IMR-90 (cell line): ENCODE measurements around the gene PATJ. TPM values are rescaled to one million over a fixed set of nuclear protein-coding genes. Genes with fewer than 3 reads are reported as not detected.

Experiments used
- ATAC-seq: fragments of 200-7000 bp; cut with Tn5 transposase; 2 replicates; pipeline ENCODE4 v1.9.1; 2020; ENCODE audit warnings: low read depth, mild to moderate bottlenecking, moderate library complexity
- BruUV-seq: library from RNA; stranded (reverse); fragments of 400-500 nt; replicated peaks from 2 replicates; lab custom pipeline; 2021; lab: Mats Ljungman, UMichigan
- CTCF ChIA-PET: fragments of 300-600 bp; formaldehyde crosslinking; extraction: SDS; loops from one replicate; lab custom pipeline; 2021; ENCODE audit warnings: antibody characterized with exemption; lab: Yijun Ruan, JAX
- POLR2A ChIA-PET: fragments of 300-600 bp; sonication (Branson Sonifier 250); formaldehyde crosslinking; loops from one replicate; lab custom pipeline; 2022; ENCODE audit warnings: antibody characterized with exemption; ENCODE audit not compliant: unreplicated experiment; lab: Charles Lee
- DNase-seq: peaks from one replicate; pipeline ENCODE4 v3.0.0; 2013
- H2AFZ ChIP-seq: replicated peaks from 2 replicates; pipeline ENCODE3; 2013; ENCODE audit warnings: low read length, mild to moderate bottlenecking; ENCODE audit not compliant: poor library complexity
- H2AK5ac ChIP-seq: 2 replicates; pipeline ENCODE4 v1.6.1; 2013; ENCODE audit warnings: low read depth, low read length, inconsistent platforms
- H2AK9ac ChIP-seq: replicated peaks from 2 replicates; pipeline ENCODE3; 2013; ENCODE audit warnings: mild to moderate bottlenecking, low read depth, low read length, moderate library complexity; ENCODE audit not compliant: poor library complexity
- H2BK120ac ChIP-seq: 2 replicates; pipeline ENCODE4 v1.6.1; 2013; ENCODE audit warnings: low read depth, low read length, inconsistent platforms
- H2BK15ac ChIP-seq: 3 replicates; pipeline ENCODE4 v1.6.1; 2013; ENCODE audit warnings: low read depth, low read length, inconsistent platforms
- H2BK20ac ChIP-seq: 2 replicates; pipeline ENCODE4 v1.6.1; 2013; ENCODE audit warnings: low read depth, mild to moderate bottlenecking, inconsistent platforms, low read length, moderate library complexity
- H2BK5ac ChIP-seq: 2 replicates; pipeline ENCODE4 v1.6.1; 2013; ENCODE audit warnings: mild to moderate bottlenecking, low read depth, low read length, inconsistent platforms; ENCODE audit not compliant: poor library complexity, severe bottlenecking
- H3K14ac ChIP-seq: replicated peaks from 2 replicates; pipeline ENCODE4 v1.6.1; 2013; ENCODE audit warnings: low read depth, low read length, inconsistent platforms
- H3K18ac ChIP-seq: 2 replicates; pipeline ENCODE4 v1.6.1; 2013; ENCODE audit warnings: low read depth, low read length, control low read depth
- H3K23ac ChIP-seq: 2 replicates; pipeline ENCODE4 v1.6.1; 2013; ENCODE audit warnings: low read depth, low read length, inconsistent platforms
- H3K27ac ChIP-seq: 2 replicates; pipeline ENCODE4 v1.5.1; 2013; ENCODE audit warnings: mild to moderate bottlenecking, control low read depth, low read length; ENCODE audit not compliant: insufficient read depth
- H3K27me3 ChIP-seq: 2 replicates; pipeline ENCODE4 v1.6.1; 2013; ENCODE audit warnings: low read length; ENCODE audit not compliant: control insufficient read depth, insufficient read depth
- H3K36me3 ChIP-seq: 2 replicates; pipeline ENCODE4 v1.6.1; 2013; ENCODE audit warnings: low read length, mixed read lengths; ENCODE audit not compliant: control insufficient read depth, insufficient read depth
- H3K4ac ChIP-seq: 2 replicates; pipeline ENCODE4 v1.6.1; 2013; ENCODE audit warnings: low read depth, low read length, inconsistent platforms
- H3K4me1 ChIP-seq: 2 replicates; pipeline ENCODE4 v1.6.1; 2013; ENCODE audit warnings: low read length, mixed read lengths; ENCODE audit not compliant: control insufficient read depth, insufficient read depth
- H3K4me2 ChIP-seq: 2 replicates; pipeline ENCODE4 v1.6.1; 2013; ENCODE audit warnings: low read depth, mild to moderate bottlenecking, control low read depth, low read length, moderate library complexity
- H3K4me3 ChIP-seq: 2 replicates; pipeline ENCODE4 v1.5.1; 2013; ENCODE audit warnings: low read depth, mild to moderate bottlenecking, control low read depth, low read length, moderate library complexity; ENCODE audit not compliant: insufficient read depth
- H3K56ac ChIP-seq: 2 replicates; pipeline ENCODE4 v1.6.1; 2013; ENCODE audit warnings: low read length, inconsistent platforms; ENCODE audit not compliant: insufficient read depth; ENCODE audit errors: extremely low read depth
- H3K79me1 ChIP-seq, 2 experiments: 2 replicates each; pipeline ENCODE4 v1.6.1; 2013; ENCODE audit warnings: low read length in 2 of 2, inconsistent platforms in 1 of 2, low read depth in 1 of 2
- H3K9ac ChIP-seq: 2 replicates; pipeline ENCODE4 v1.6.1; 2013; ENCODE audit warnings: low read depth, low read length, control low read depth
- H3K9me1 ChIP-seq: 2 replicates; pipeline ENCODE4 v1.6.1; 2013; ENCODE audit warnings: low read length, inconsistent platforms; ENCODE audit not compliant: insufficient read depth
- H3K9me3 ChIP-seq: 2 replicates; pipeline ENCODE4 v1.6.1; 2013; ENCODE audit warnings: low read length; ENCODE audit not compliant: control insufficient read depth, insufficient read depth
- H4K20me1 ChIP-seq: 2 replicates; pipeline ENCODE4 v1.6.1; 2013; ENCODE audit warnings: low read length, inconsistent platforms; ENCODE audit not compliant: insufficient read depth
- H4K5ac ChIP-seq: 2 replicates; pipeline ENCODE4 v1.6.1; 2013; ENCODE audit warnings: mild to moderate bottlenecking, low read depth, low read length, control low read depth
- H4K8ac ChIP-seq, 2 experiments: 2 replicates each; pipeline ENCODE4 v1.6.1; 2013; ENCODE audit warnings: low read depth in 2 of 2, low read length in 2 of 2, control low read depth in 1 of 2, inconsistent platforms in 1 of 2
- H4K91ac ChIP-seq: 2 replicates; pipeline ENCODE4 v1.6.1; 2013; ENCODE audit warnings: low read depth, low read length, inconsistent platforms; ENCODE audit not compliant: insufficient read depth
- NFE2L2 ChIP-seq: fragments of 150-350 bp; IDR thresholded peaks from 2 replicates; pipeline ENCODE4 v1.6.1; 2016; ENCODE audit warnings: low read depth, mild to moderate bottlenecking, low read length
- SMC3 ChIP-seq: fragments of 150-350 bp; IDR thresholded peaks from 2 replicates; pipeline ENCODE4 v1.6.1; 2016; ENCODE audit warnings: low read depth, mild to moderate bottlenecking, antibody characterized with exemption, low read length, moderate library complexity
- WGBS, 2 experiments: methylation state at CpG; one replicate each; pipeline versions ENCODE4 v1.1.5 to v1.1.7; 2013; ENCODE audit warnings: missing lambda C conversion rate in 2 of 2; ENCODE audit not compliant: insufficient read length in 1 of 2; ENCODE audit errors: extremely low coverage in 2 of 2; 5-methylcytosine and 5-hydroxymethylcytosine counted together
- dilution Hi-C: fragments of 300-500 bp; cut with HindIII; formaldehyde crosslinking; loops from one replicate; pipeline ENCODE4 v1.14.3; 2018; ENCODE audit warnings: low sequenced_read_pairs; ENCODE audit not compliant: unreplicated experiment
- in situ Hi-C: fragments of 300-500 bp; cut with MboI; formaldehyde crosslinking; loops from 3 replicates; pipeline ENCODE4 v1.14.3; 2019; ENCODE audit warnings: low sequenced_read_pairs, inconsistent platforms, mixed read lengths
- intact Hi-C: fragments of 100-400 bp; cut with micrococcal nuclease; formaldehyde crosslinking; loops from 2 replicates; pipeline ENCODE4 v1.10.0; 2022
- polyA plus RNA-seq, 3 experiments: library from polyadenylated mRNA; depleted of rRNA; stranded (reverse); fragments of >200 nt; gene quantifications; 2 replicates each; pipeline ENCODE4 v1.2.3, GENCODE V29; 2012; ENCODE audit warnings: low replicate concordance in 1 of 3
- total RNA-seq: library from RNA; depleted of rRNA; stranded (reverse); fragments of >200 nt; gene quantifications from 2 replicates; pipeline ENCODE4 v1.2.3, GENCODE V29; 2012

PATJ gene
- total and polyA plus RNA-seq, 2 of the 4 experiments (the other 2 are of a cell fraction), result 2.0 to 3.4 TPM

DNA sequence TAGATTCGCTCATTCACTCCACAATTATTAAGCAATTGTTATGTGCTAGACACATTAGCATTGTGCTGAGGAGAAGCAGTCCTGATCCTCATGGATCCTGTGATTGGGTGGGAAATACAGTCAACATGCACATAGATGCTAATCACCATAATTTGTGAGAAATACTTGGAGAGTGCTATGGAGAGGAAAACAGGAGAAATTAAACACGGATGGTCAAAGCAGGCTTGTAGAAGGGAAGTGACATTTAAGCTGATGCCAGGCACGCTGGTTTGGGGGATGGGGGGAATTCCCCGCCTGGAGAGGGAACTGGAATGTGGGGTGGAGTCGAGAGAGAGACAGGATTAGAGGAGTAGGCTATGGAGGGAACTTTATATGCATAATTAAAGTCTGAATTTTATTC, 400.2 kb downstream of the PATJ start:
- no TSS peak for BruUV-seq

More for the DNA sequence above, 400.2 kb downstream of the PATJ start:
- Histone ChIP-seq H3K14ac (no peak overlapping the region), H2BK20ac (no peak overlapping the region), H2AK5ac (no peak overlapping the region), H2BK120ac (no peak overlapping the region), H3K27me3 (no peaks in the 10 kb centered on the region), H2AK9ac (no peak overlapping the region), H3K9ac (no peak overlapping the region), H3K79me1 (no peaks in the 10 kb centered on the region), H3K56ac (no peak overlapping the region), H2BK5ac (no peak overlapping the region), H4K5ac (no peak overlapping the region), H3K4ac (no peak overlapping the region), H3K18ac (no peak overlapping the region), H3K4me2 (no peak overlapping the region), H3K4me3 (no peak overlapping the region), H4K8ac (no peak overlapping the region), H4K20me1 (no peaks in the 10 kb centered on the region), H3K23ac (no peak overlapping the region), H3K27ac (no peak overlapping the region), H2AFZ (no peak overlapping the region), H2BK15ac (no peak overlapping the region), H3K4me1 (no peaks in the 10 kb centered on the region), H3K36me3 (no peaks in the 10 kb centered on the region), H3K9me1 (no peaks in the 10 kb centered on the region), H3K9me3 (no peaks in the 10 kb centered on the region), H4K91ac (no peak overlapping the region)
- intact Hi-C loops (loop anchor here (5.0 kb wide), 1 partner anchor 1170 kb away; no protein-coding TSS in a partner anchor), dilution Hi-C loops (no loop called here), in situ Hi-C loops (no loop called here)
- ChIA-PET CTCF (no interaction called here), POLR2A (no interaction called here)
- no CpG with 5 or more reads among the region's 5 CpGs for WGBS, 2 experiments
- ATAC-seq (no peak), DNase-seq (no peak)
- TF ChIP-seq SMC3, result no peak
- TF ChIP-seq NFE2L2, result no peak
